HS-27A (cell line): ENCODE measurements around the gene SELPLG.
A peak's percentile ranks its signal among the peaks of the same experiment; 100 is the strongest.
"Not testable (repeated sequence)": the region's sequence is repeated elsewhere in the genome, so short reads cannot be mapped to it uniquely, and the experiment has no call there.

ENCODE experiments used
- DNase-seq: peaks from one replicate; pipeline ENCODE4 v3.0.0-alpha.2; 2012; ENCODE audit warnings: low read depth, missing footprints

SELPLG gene

GRCh38 chr12:108638141-108638827, 4.6 kb upstream of the SELPLG start:
- no peak for DNase-seq

- DNase-seq, result no peak
These were observed 3.7 kb upstream of the SELPLG start for GRCh38 chr12:108637222-108637971.

GRCh38 chr12:108635997-108636808, 2.5 kb upstream of the SELPLG start:
- DNase-seq, result no peak

GRCh38 chr12:108635201-108635996, 1.7 kb upstream of the SELPLG start:
- DNase-seq, result no peak

GRCh38 chr12:108634341-108634751, 652 bp upstream of the SELPLG start:
- no peak for DNase-seq

GRCh38 chr12:108633081-108633533, 587 bp downstream of the SELPLG start:
- no peak for DNase-seq

- not testable (repeated sequence) for DNase-seq
These were observed 2.4 kb downstream of the SELPLG start for GRCh38 chr12:108631261-108631660.

GRCh38 chr12:108630481-108631207, 3.0 kb downstream of the SELPLG start:
- no peak for DNase-seq

- DNase-seq, result peak; percentile 55
These were observed 3.7 kb downstream of the SELPLG start for GRCh38 chr12:108629824-108630476.

GRCh38 chr12:108629151-108629550, 4.5 kb downstream of the SELPLG start:
- DNase-seq, result no peak

GRCh38 chr12:108627134-108627920, 6.4 kb downstream of the SELPLG start:
- DNase-seq, result no peak

- DNase-seq, result no peak
These were observed 8.5 kb downstream of the SELPLG start for GRCh38 chr12:108625228-108625627.

- no peak for DNase-seq
These were observed 10.1 kb downstream of the SELPLG start for GRCh38 chr12:108623577-108623976.

- no peak for DNase-seq
These were observed 10.7 kb downstream of the SELPLG start for GRCh38 chr12:108622921-108623514.

- no peak for DNase-seq
These were observed 11.3 kb downstream of the SELPLG start for GRCh38 chr12:108622421-108622820.

GRCh38 chr12:108621161-108621560, 12.5 kb downstream of the SELPLG start:
- no peak for DNase-seq

- no peak for DNase-seq
These were observed 13.3 kb downstream of the SELPLG start for GRCh38 chr12:108620236-108620879.

GRCh38 chr12:108619369-108620160, 14.1 kb downstream of the SELPLG start:
- no peak for DNase-seq
